Esophagus squamous epithelium (tissue), 4 donors: ENCODE results near the gene KIF2A.

Experiments used
- CTCF ChIP-seq, 6 experiments: fragments of 450-650 bp in 4 of 6; fragments of 200-600 bp in 2 of 6; sonication (generic) in 2 of 6; IDR thresholded peaks; one replicate each; pipeline ENCODE4 v1.5.1; 2016 to 2019; ENCODE audit warnings: antibody characterized with exemption in 6 of 6, mild to moderate bottlenecking in 4 of 6, moderate library complexity in 4 of 6
- POLR2A ChIP-seq, 4 donors: fragments of 450-650 bp; IDR thresholded peaks; one replicate each; pipeline ENCODE4 v1.6.1; 2017; ENCODE audit warnings: antibody characterized with exemption in 4 of 4, mild to moderate bottlenecking in 4 of 4, moderate library complexity in 3 of 4

DNA sequence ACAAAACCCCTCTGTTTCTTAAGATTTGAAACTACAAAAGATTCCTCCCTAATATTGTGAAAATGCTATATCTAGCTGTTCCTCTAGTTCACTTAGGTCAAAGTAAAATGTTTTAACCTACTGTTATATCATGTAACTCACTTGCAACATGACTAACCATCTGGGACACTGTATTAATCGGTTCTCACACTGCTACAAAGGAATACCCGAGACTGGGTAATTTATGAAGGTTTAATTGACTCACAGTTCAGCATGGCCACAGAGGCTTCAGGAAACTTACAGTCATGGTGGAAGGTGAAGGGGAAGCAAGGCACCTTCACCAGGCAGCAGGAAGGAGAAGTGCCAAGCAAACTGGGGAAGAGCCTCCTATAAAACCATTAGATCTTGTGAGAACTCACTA, 63.0 kb downstream of the KIF2A start:
- TF ChIP-seq CTCF (IDR thresholded peaks at IDR 0.05) (no peak), POLR2A (IDR thresholded peaks at IDR 0.05) (no peak)
